GM13977 (cell line): ENCODE measurements around the gene PDSS2.

Experiments used
- DNase-seq: peaks from one replicate; pipeline ENCODE4 v3.0.0; 2012; ENCODE audit warnings: low spot score
- CTCF ChIP-seq: IDR thresholded peaks from 2 replicates; pipeline ENCODE4 v1.5.1; 2012; ENCODE audit warnings: mild to moderate bottlenecking, control low read depth; ENCODE audit not compliant: insufficient read depth; ENCODE audit errors: extremely low read depth, missing control alignments
- in situ Hi-C: fragments of 300-500 bp; cut with MboI; formaldehyde crosslinking; loops from one replicate; pipeline ENCODE4 v1.12.0; 2022; ENCODE audit warnings: low sequenced_read_pairs, low pct_unique_long_range_greater_than_20kb, mixed read lengths, inconsistent platforms; ENCODE audit not compliant: unreplicated experiment

PDSS2 gene

GRCh38 chr6:107235511-107235910 is 223.9 kb downstream of the PDSS2 start:
- in situ Hi-C loops, result no loop called here
- TF ChIP-seq CTCF, result no peak
- DNase-seq, result no peak

- DNase-seq, result no peak
- in situ Hi-C loops, result no loop called here
- no peak for TF ChIP-seq CTCF
Measured at GRCh38 chr6:107235007-107235406, 224.4 kb downstream of the PDSS2 start.

GRCh38 chr6:107231243-107231642 is 228.1 kb downstream of the PDSS2 start:
- TF ChIP-seq CTCF, result no peak
- in situ Hi-C loops, result no loop called here
- DNase-seq, result no peak

GRCh38 chr6:107230448-107230847 is 228.9 kb downstream of the PDSS2 start:
- no peak for TF ChIP-seq CTCF
- in situ Hi-C loops, result no loop called here
- no peak for DNase-seq

GRCh38 chr6:107230024-107230423 is 229.3 kb downstream of the PDSS2 start:
- no peak for TF ChIP-seq CTCF
- in situ Hi-C loops, result no loop called here
- no peak for DNase-seq

GRCh38 chr6:107228754-107229153 is 230.6 kb downstream of the PDSS2 start:
- DNase-seq, result no peak
- no peak for TF ChIP-seq CTCF
- in situ Hi-C loops, result no loop called here

GRCh38 chr6:107221519-107221918 is 237.8 kb downstream of the PDSS2 start:
- in situ Hi-C loops, result no loop called here
- no peak for TF ChIP-seq CTCF
- no peak for DNase-seq
